PC-9 (cell line): ENCODE measurements around the gene MED13L. TPM values are rescaled to one million over a fixed set of nuclear protein-coding genes. Genes with fewer than 3 reads are reported as not detected.

ENCODE experiments used
- BruUV-seq: library from RNA; stranded (reverse); fragments of 400-500 nt; replicated peaks from 2 replicates; lab custom pipeline; 2021; lab: Mats Ljungman, UMichigan
- CTCF ChIA-PET: fragments of 300-600 bp; sonication (Branson Sonifier 250); formaldehyde crosslinking; loops from one replicate; lab custom pipeline; 2022; ENCODE audit warnings: antibody characterized with exemption; lab: Charles Lee
- POLR2A ChIA-PET: fragments of 300-600 bp; sonication (Branson Sonifier 250); formaldehyde crosslinking; loops from one replicate; lab custom pipeline; 2022; ENCODE audit warnings: antibody characterized with exemption; ENCODE audit not compliant: unreplicated experiment; lab: Charles Lee
- DNase-seq, 2 experiments: peaks; one replicate each; pipeline versions ENCODE4 v3.0.0 to v3.0.0-alpha.2; 2015 to 2022; ENCODE audit warnings: mixed read lengths in 1 of 2
- H2AFZ ChIP-seq: fragments of 200-600 bp; sonication (generic); 2 replicates; pipeline ENCODE4 v1.8.1; 2017; ENCODE audit warnings: antibody characterized with exemption
- H3F3A ChIP-seq: fragments of 200-600 bp; sonication (generic); 2 replicates; pipeline ENCODE4 v1.8.1; 2017; ENCODE audit warnings: antibody characterized with exemption, mild to moderate bottlenecking, low read depth; ENCODE audit not compliant: insufficient read depth
- H3K27ac ChIP-seq: fragments of 200-600 bp; sonication (generic); 2 replicates; pipeline ENCODE4 v1.6.1; 2016; ENCODE audit warnings: mixed run types
- H3K27me3 ChIP-seq: fragments of 200-600 bp; sonication (generic); 2 replicates; pipeline ENCODE4 v1.6.1; 2016; ENCODE audit warnings: low read depth, mixed run types; ENCODE audit not compliant: insufficient read depth
- H3K36me3 ChIP-seq: fragments of 200-600 bp; sonication (generic); 2 replicates; pipeline ENCODE4 v1.6.1; 2016; ENCODE audit warnings: low read depth, mixed run types
- H3K4me1 ChIP-seq: fragments of 200-600 bp; sonication (generic); replicated peaks from 2 replicates; pipeline ENCODE4 v1.6.1; 2016; ENCODE audit warnings: mixed run types; ENCODE audit not compliant: insufficient read depth
- H3K4me2 ChIP-seq: fragments of 200-600 bp; sonication (generic); 2 replicates; pipeline ENCODE4 v1.6.1; 2017; ENCODE audit warnings: mixed run types
- H3K4me3 ChIP-seq: fragments of 200-600 bp; sonication (generic); 2 replicates; pipeline ENCODE4 v1.6.1; 2016; ENCODE audit warnings: mixed run types
- H3K79me2 ChIP-seq: fragments of 200-600 bp; sonication (generic); 2 replicates; pipeline ENCODE4 v1.6.1; 2017; ENCODE audit warnings: low read depth, mixed run types
- H3K9me2 ChIP-seq: fragments of 200-600 bp; sonication (generic); 2 replicates; pipeline ENCODE4 v1.8.1; 2017; ENCODE audit warnings: mild to moderate bottlenecking; ENCODE audit not compliant: insufficient read depth
- H3K9me3 ChIP-seq: fragments of 200-600 bp; sonication (generic); 2 replicates; pipeline ENCODE4 v1.8.1; 2016; ENCODE audit warnings: low read depth; ENCODE audit not compliant: insufficient read depth
- H4K20me1 ChIP-seq: fragments of 200-600 bp; sonication (generic); 2 replicates; pipeline ENCODE4 v1.8.1; 2017; ENCODE audit not compliant: insufficient read depth
- CTCF ChIP-seq: fragments of 200-600 bp; sonication (generic); conservative IDR thresholded peaks from 2 replicates; pipeline ENCODE4 v1.6.1; 2017; ENCODE audit warnings: mixed run types, antibody characterized with exemption, mild to moderate bottlenecking, moderate library complexity
- EZH2 ChIP-seq: fragments of 200-600 bp; sonication (generic); IDR thresholded peaks from 2 replicates; pipeline ENCODE4 v1.8.0; 2017; ENCODE audit warnings: antibody characterized with exemption, low read depth
- intact Hi-C: fragments of 100-400 bp; cut with micrococcal nuclease; formaldehyde crosslinking; loops from one replicate; pipeline ENCODE4 v1.10.0; 2022; ENCODE audit not compliant: unreplicated experiment
- total RNA-seq: library from RNA; stranded (reverse); gene quantifications from 2 replicates; pipeline ENCODE4 v1.2.3, GENCODE V29; 2021

MED13L gene
- total RNA-seq, 1 experiment from 2014 or later, result 89.5 TPM

- Histone ChIP-seq H3K9me3 (no peaks in the 10 kb centered on the region; the same call in 1 of the 2 replicates), H3K9me2 (no peaks in the 10 kb centered on the region), H3K4me2 (0 out of 2 replicates have a peak overlapping the region, but pooled peaks have one; percentile 59), H3K27ac (peak overlapping the region; percentile 81), H3K4me1 (peaks cover 27% of the 10 kb centered on the region), H3K4me3 (no peak overlapping the region), H4K20me1 (peaks cover 49% of the 10 kb centered on the region), H3K36me3 (no peaks in the 10 kb centered on the region), H3K27me3 (no peaks in the 10 kb centered on the region), H3F3A (peaks cover 34% of the 10 kb centered on the region), H2AFZ (no peak overlapping the region), H3K79me2 (peaks cover 88% of the 10 kb centered on the region)
- TF ChIP-seq EZH2 (no peak), CTCF (no peak)
- ChIA-PET CTCF (no interaction called here), POLR2A (interaction anchor here (0.7 kb wide), 1 partner anchor 462 kb away, joined by 4 read pairs; no protein-coding TSS in a partner anchor)
- no peak for DNase-seq
- intact Hi-C loops, result loop anchor here (5.0 to 10.0 kb wide), 2 partner anchors 450 to 553 kb away; no protein-coding TSS in a partner anchor
- BruUV-seq, result no TSS peak
Measured at GRCh38 chr12:116144384-116144783, 133.1 kb downstream of the MED13L start.

GRCh38 chr12:116143909-116144308, 133.6 kb downstream of the MED13L start:
- Histone ChIP-seq H4K20me1 (peaks cover 44% of the 10 kb centered on the region), H3K9me2 (no peaks in the 10 kb centered on the region), H3K27ac (peak overlapping the region; percentile 81), H3K27me3 (no peaks in the 10 kb centered on the region), H3K4me2 (peak overlapping the region; percentile 59; the same call in 1 of the 2 replicates), H2AFZ (no peak overlapping the region), H3K4me3 (no peak overlapping the region), H3K9me3 (no peaks in the 10 kb centered on the region; the same call in 1 of the 2 replicates), H3F3A (peaks cover 29% of the 10 kb centered on the region), H3K4me1 (peaks cover 25% of the 10 kb centered on the region), H3K36me3 (no peaks in the 10 kb centered on the region), H3K79me2 (peaks cover 88% of the 10 kb centered on the region)
- ChIA-PET POLR2A (no interaction called here), CTCF (no interaction called here)
- no TSS peak for BruUV-seq
- TF ChIP-seq CTCF (no peak), EZH2 (no peak)
- intact Hi-C loops, result loop anchor here (2.0 to 10.0 kb wide), 3 partner anchors 131 to 553 kb away; no protein-coding TSS in a partner anchor
- no peak for DNase-seq

GRCh38 chr12:116142936-116143898, 134.3 kb downstream of the MED13L start:
- Histone ChIP-seq H3K4me2 (peak overlapping the region; percentile 59), H2AFZ (no peak overlapping the region), H3K36me3 (no peaks in the 10 kb centered on the region), H3K9me2 (no peaks in the 10 kb centered on the region), H3F3A (peaks cover 26% of the 10 kb centered on the region), H3K4me1 (peaks cover 23% of the 10 kb centered on the region), H4K20me1 (peaks cover 41% of the 10 kb centered on the region), H3K9me3 (no peaks in the 10 kb centered on the region; the same call in 1 of the 2 replicates), H3K79me2 (peaks cover 91% of the 10 kb centered on the region), H3K4me3 (no peak overlapping the region), H3K27me3 (no peaks in the 10 kb centered on the region), H3K27ac (peak overlapping the region; percentile 81)
- intact Hi-C loops, result loop anchor here (2.0 to 10.0 kb wide), 3 partner anchors 132 to 554 kb away; no protein-coding TSS in a partner anchor
- CTCF ChIA-PET, result interaction anchor here (0.5 kb wide), 1 partner anchor 133 kb away, joined by 4 read pairs; no protein-coding TSS in a partner anchor
- DNase-seq, result peak in 1 of 2 experiments; percentile 83
- no peak for TF ChIP-seq CTCF
- TF ChIP-seq EZH2, result no peak
- BruUV-seq, result no TSS peak
- POLR2A ChIA-PET, result interaction anchor here (0.5 kb wide), 1 partner anchor 156 kb away, joined by 4 read pairs; no protein-coding TSS in a partner anchor
